K562 (cell line): ENCODE data around the gene IL4R. TPM values are rescaled to one million over a fixed set of nuclear protein-coding genes. Genes with fewer than 3 reads are reported as not detected.
"Not testable (repeated sequence)": the region's sequence is repeated elsewhere in the genome, so short reads cannot be mapped to it uniquely, and the experiment has no call there.

Experiments used
- ATAC-seq: fragments of 200-7000 bp; cut with Tn5 transposase; 3 replicates; pipeline ENCODE4 v1.9.1; 2020; ENCODE audit warnings: moderate library complexity
- BruUV-seq: library from RNA; stranded (reverse); fragments of 400-500 nt; replicated peaks from 2 replicates; lab custom pipeline; 2021; lab: Mats Ljungman, UMichigan
- CTCF ChIA-PET: fragments of 300-600 bp; formaldehyde crosslinking; extraction: SDS; loops from one replicate; lab custom pipeline; 2021; ENCODE audit warnings: low intra/inter-chr PET ratio; lab: Yijun Ruan, JAX
- POLR2A ChIA-PET: fragments of 300-600, 350-650 bp; sonication (Branson Sonifier 250); formaldehyde crosslinking; extraction: SDS; loops from one replicate; lab custom pipeline; 2021; ENCODE audit warnings: antibody characterized with exemption, inconsistent platforms; lab: Yijun Ruan, JAX
- DNase-seq, 4 experiments: peaks; one replicate each; pipeline versions ENCODE4 v3.0.0 to v3.0.0-alpha.2; 2011 to 2018; ENCODE audit warnings: low spot score in 3 of 4, mixed read lengths in 3 of 4; ENCODE audit errors: extremely low read depth in 1 of 4
- FAIRE-seq: peaks from 2 replicates; lab custom pipeline; 2011; peaks lifted over from hg19 to GRCh38; lab: Jason Lieb, UNC
- H2AFZ ChIP-seq: 2 replicates; pipeline ENCODE4 v1.6.0; 2011; ENCODE audit warnings: low read depth, low read length, control low read depth, inconsistent platforms
- H3K27ac ChIP-seq: fragments of 200-600 bp; 3 replicates; pipeline ENCODE4 v1.8.0; 2011; ENCODE audit warnings: low read depth, mild to moderate bottlenecking, control low read depth, inconsistent platforms, low read length, moderate library complexity, mixed read lengths; ENCODE audit errors: extremely low read depth
- H3K27me3 ChIP-seq, 2 experiments: fragments of 300-600 bp in 1 of 2; 2 replicates in 1 of 2; 3 replicates in 1 of 2; pipeline versions ENCODE4 v1.6.0 to v1.8.0; 2011; ENCODE audit warnings: inconsistent platforms in 2 of 2, low read length in 2 of 2, mild to moderate bottlenecking in 1 of 2, mixed read lengths in 1 of 2, moderate library complexity in 1 of 2; ENCODE audit not compliant: control insufficient read depth in 2 of 2, insufficient read depth in 2 of 2
- H3K36me3 ChIP-seq: fragments of 300-600 bp; 3 replicates; pipeline ENCODE4 v1.8.0; 2011; ENCODE audit warnings: mild to moderate bottlenecking, low read length, inconsistent platforms; ENCODE audit not compliant: control insufficient read depth, insufficient read depth
- H3K4me1 ChIP-seq, 2 experiments: fragments of 200-600 bp in 1 of 2; replicated peaks in 1 of 2; 2 replicates in 1 of 2; 3 replicates in 1 of 2; pipeline versions ENCODE4 v1.5.1 to v1.8.0; 2011; ENCODE audit warnings: inconsistent platforms in 2 of 2, low read length in 2 of 2, mild to moderate bottlenecking in 1 of 2, mixed read lengths in 1 of 2, moderate library complexity in 1 of 2; ENCODE audit not compliant: control insufficient read depth in 2 of 2, insufficient read depth in 2 of 2
- H3K4me2 ChIP-seq: 2 replicates; pipeline ENCODE4 v1.6.1; 2011; ENCODE audit warnings: low read length, control low read depth, inconsistent platforms, mixed read lengths; ENCODE audit not compliant: insufficient read depth
- H3K4me3 ChIP-seq: fragments of 200-600 bp; sonication (generic), shearing (Covaris generic); 2 replicates; pipeline ENCODE4 v1.5.1; 2016; ENCODE audit warnings: control low read depth, inconsistent platforms
- H3K79me2 ChIP-seq: fragments of 200-600 bp; 3 replicates; pipeline ENCODE4 v1.8.0; 2011; ENCODE audit warnings: low read length, inconsistent platforms; ENCODE audit not compliant: control insufficient read depth, insufficient read depth
- H3K9ac ChIP-seq, 2 experiments: 2 replicates each; pipeline versions ENCODE4 v1.6.0 to v1.6.1; 2011; ENCODE audit warnings: low read depth in 2 of 2, low read length in 2 of 2, control low read depth in 1 of 2, inconsistent platforms in 1 of 2, mild to moderate bottlenecking in 1 of 2, mixed read lengths in 1 of 2; ENCODE audit not compliant: insufficient read depth in 1 of 2
- H3K9me1 ChIP-seq: one replicate; pipeline ENCODE4 v1.6.0; 2011; ENCODE audit warnings: inconsistent platforms, mild to moderate bottlenecking, low read length, moderate library complexity; ENCODE audit not compliant: control insufficient read depth, insufficient read depth
- H3K9me3 ChIP-seq: replicated peaks from 2 replicates; pipeline ENCODE4 v1.5.1; 2011; ENCODE audit warnings: low read depth, low read length, inconsistent platforms; ENCODE audit not compliant: control insufficient read depth, insufficient read depth
- H4K20me1 ChIP-seq: replicated peaks from 2 replicates; pipeline ENCODE4 v1.6.1; 2011; ENCODE audit warnings: low read length, inconsistent platforms, mixed read lengths; ENCODE audit not compliant: control insufficient read depth, insufficient read depth
- CBFB ChIP-seq: sonication (generic); formaldehyde crosslinking; IDR thresholded peaks from 2 replicates; pipeline ENCODE4 v1.4.0; 2020; ENCODE audit warnings: mild to moderate bottlenecking, missing genetic modification reagents
- CHCHD3 ChIP-seq: fragments of 250-450 bp; sonication (Bioruptor Pico); IDR thresholded peaks from 2 replicates; pipeline ENCODE4 v2.1.2; 2022; ENCODE audit warnings: mild to moderate bottlenecking
- CREBBP ChIP-seq: IDR thresholded peaks from one replicate; pipeline ENCODE4 v1.6.1; 2012; ENCODE audit warnings: low read depth, mild to moderate bottlenecking, control low read depth, inconsistent platforms, low read length
- E2F1 ChIP-seq: sonication (generic); formaldehyde crosslinking; IDR thresholded peaks from 2 replicates; pipeline ENCODE4 v1.8.1; 2023; ENCODE audit warnings: mild to moderate bottlenecking, missing genetic modification reagents, moderate library complexity
- HDGF ChIP-seq: fragments of 450-650 bp; IDR thresholded peaks from 2 replicates; pipeline ENCODE4 v1.6.1; 2016
- NCOA2 ChIP-seq, 2 experiments: fragments of 450-650 bp; IDR thresholded peaks; 2 replicates each; pipeline ENCODE4 v1.6.1; 2018; ENCODE audit warnings: mild to moderate bottlenecking in 2 of 2, moderate library complexity in 1 of 2; ENCODE audit not compliant: partially characterized antibody in 2 of 2
- NCOA6 ChIP-seq: fragments of 450-650 bp; IDR thresholded peaks from 2 replicates; pipeline ENCODE4 v1.6.1; 2017; ENCODE audit warnings: mild to moderate bottlenecking
- SP1 ChIP-seq: sonication (generic); formaldehyde crosslinking; IDR thresholded peaks from 2 replicates; pipeline ENCODE4 v1.8.1; 2022; ENCODE audit warnings: mild to moderate bottlenecking, missing genetic modification reagents
- ZNF280B ChIP-seq: fragments of 250-450 bp; sonication (Bioruptor Pico); IDR thresholded peaks from 2 replicates; pipeline ENCODE4 v1.5.1; 2021; ENCODE audit warnings: mild to moderate bottlenecking
- ZNF282 ChIP-seq: sonication (generic); formaldehyde crosslinking; IDR thresholded peaks from 2 replicates; pipeline ENCODE4 v1.8.1; 2023; ENCODE audit warnings: missing genetic modification reagents
- ZNF57 ChIP-seq: fragments of 450-650 bp; formaldehyde crosslinking; IDR thresholded peaks from 2 replicates; pipeline ENCODE4 v1.4.0; 2020; ENCODE audit warnings: mild to moderate bottlenecking, moderate library complexity
- WGBS: fragments of 100-300 bp; shearing (Covaris generic); methylation state at CpG from one replicate; pipeline ENCODE4 v1.1.6; 2016; ENCODE audit warnings: low coverage, mixed read lengths; ENCODE audit not compliant: insufficient coverage; ENCODE audit errors: missing lambda C conversion rate; 5-methylcytosine and 5-hydroxymethylcytosine counted together
- in situ Hi-C: fragments of 300-500 bp; cut with MboI; formaldehyde crosslinking; loops from 4 replicates; pipeline ENCODE4 v1.15.0; 2018; ENCODE audit warnings: inconsistent platforms, mixed read lengths
- intact Hi-C: fragments of 100-400 bp; cut with micrococcal nuclease; formaldehyde crosslinking; loops from 2 replicates; pipeline ENCODE4 v1.14.2; 2022
- polyA plus RNA-seq, 8 experiments: library from polyadenylated mRNA; depleted of rRNA in 4 of 8; stranded (reverse) in 5 of 8; unstranded in 3 of 8; fragments of >200 nt; fragmentation: Nextera tagmentation in 2 of 8; fragmentation: Illumina TruSeq in 1 of 8; extraction: Ambion mirVana in 2 of 8; extraction: Trizol in 1 of 8; gene quantifications; 2 replicates each; pipeline versions ENCODE4 v1.2.1 to v1.2.3, GENCODE V29; 2011 to 2014; ENCODE audit warnings: inconsistent platforms in 1 of 8, missing spikeins in 1 of 8
- total RNA-seq, 7 experiments: library from RNA; depleted of rRNA in 6 of 7; stranded (reverse); fragments of >200 nt in 6 of 7; fragmentation: Illumina TruSeq in 2 of 7; extraction: Trizol in 2 of 7; gene quantifications; 2 replicates each; pipeline versions ENCODE4 v1.2.1 to v1.2.3, GENCODE V29; 2011 to 2021; ENCODE audit warnings: low replicate concordance in 1 of 7
- TF ChIP-seq, protein P1 (sequence below): IDR thresholded peaks from 2 replicates; pipeline ENCODE4 v1.6.1; 2011; ENCODE audit warnings: borderline replicate concordance, low read depth, mild to moderate bottlenecking, moderate library complexity, low read length; ENCODE audit not compliant: insufficient read depth, poor library complexity, severe bottlenecking

The IL4R gene
- total and polyA plus RNA-seq, 9 of the 15 experiments (the other 6 are each of a cell fraction or from before 2014, with no cell fraction given), result 0.17 to 5.8 (median 3.3) TPM

- intact Hi-C loops (loop anchor here (10.0 kb wide), 1 partner anchor 113 kb away; no protein-coding TSS in a partner anchor), in situ Hi-C loops (no loop called here)
- Histone ChIP-seq H3K9me1 (no peaks in the 10 kb centered on the region), H3K27ac (no peak overlapping the region), H3K4me1 (peaks cover 0 to 2% of the 10 kb centered on the region in 2 experiments; a peak in 1 of 5 replicates), H3K9me3 (no peaks in the 10 kb centered on the region), H3K36me3 (no peaks in the 10 kb centered on the region), H3K27me3 (peaks cover 6 to 9% of the 10 kb centered on the region in 2 experiments; a peak in 3 of 5 replicates), H3K4me2 (no peak overlapping the region), H3K79me2 (no peaks in the 10 kb centered on the region), H3K4me3 (no peak overlapping the region), H2AFZ (no peak overlapping the region), H4K20me1 (no peaks in the 10 kb centered on the region), H3K9ac (no peak overlapping the region)
- ATAC-seq (no peak), DNase-seq (no peak), FAIRE-seq (no peak)
- POLR2A ChIA-PET, result interaction anchor here (0.6 kb wide), 2 partner anchors 9 to 95 kb away, joined by 3 read pairs; no protein-coding TSS in a partner anchor
- 20% methylated on average over 11 of the region's 11 CpGs for WGBS
- no TSS peak for BruUV-seq
- TF ChIP-seq E2F1 (no peak), ZNF57 (CRISPR knock-in tag) (no peak), CHCHD3 (CRISPR knock-in tag) (no peak), NCOA2 (IDR thresholded peaks at IDR 0.05; ENCODE audit: partially characterized antibody in 2 of 2) (no peak), SP1 (no peak), ZNF282 (no peak), ZNF280B (CRISPR knock-in tag) (no peak), HDGF (no peak), NCOA6 (no peak), CREBBP (no peak), CBFB (CRISPR knock-in tag) (no peak)
- TF ChIP-seq, protein P1, sequence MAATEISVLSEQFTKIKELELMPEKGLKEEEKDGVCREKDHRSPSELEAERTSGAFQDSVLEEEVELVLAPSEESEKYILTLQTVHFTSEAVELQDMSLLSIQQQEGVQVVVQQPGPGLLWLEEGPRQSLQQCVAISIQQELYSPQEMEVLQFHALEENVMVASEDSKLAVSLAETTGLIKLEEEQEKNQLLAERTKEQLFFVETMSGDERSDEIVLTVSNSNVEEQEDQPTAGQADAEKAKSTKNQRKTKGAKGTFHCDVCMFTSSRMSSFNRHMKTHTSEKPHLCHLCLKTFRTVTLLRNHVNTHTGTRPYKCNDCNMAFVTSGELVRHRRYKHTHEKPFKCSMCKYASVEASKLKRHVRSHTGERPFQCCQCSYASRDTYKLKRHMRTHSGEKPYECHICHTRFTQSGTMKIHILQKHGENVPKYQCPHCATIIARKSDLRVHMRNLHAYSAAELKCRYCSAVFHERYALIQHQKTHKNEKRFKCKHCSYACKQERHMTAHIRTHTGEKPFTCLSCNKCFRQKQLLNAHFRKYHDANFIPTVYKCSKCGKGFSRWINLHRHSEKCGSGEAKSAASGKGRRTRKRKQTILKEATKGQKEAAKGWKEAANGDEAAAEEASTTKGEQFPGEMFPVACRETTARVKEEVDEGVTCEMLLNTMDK, result no peak
- CTCF ChIA-PET, result interaction anchor here (0.6 kb wide), 1 partner anchor 19 kb away, joined by 3 read pairs; the partner anchor contains the start of gene NSMCE1
Measured at GRCh38 chr16:27287887-27288286, 25.9 kb upstream of the IL4R start.

GRCh38 chr16:27288313-27288712 is 25.5 kb upstream of the IL4R start:
- H4K20me1 ChIP-seq, H3K79me2 ChIP-seq, H3K4me1 ChIP-seq, H2AFZ ChIP-seq, in situ Hi-C loops, BruUV-seq, ATAC-seq, FAIRE-seq, H3K9me3 ChIP-seq, H3K27me3 ChIP-seq, H3K9ac ChIP-seq, H3K4me2 ChIP-seq, CTCF ChIA-PET, H3K9me1 ChIP-seq, H3K36me3 ChIP-seq, DNase-seq, H3K27ac ChIP-seq, H3K4me3 ChIP-seq: not testable (repeated sequence)
- POLR2A ChIA-PET, result interaction anchor here (0.6 to 1.2 kb wide), 3 partner anchors 9 to 95 kb away, joined by 3 to 4 read pairs (median 3); no protein-coding TSS in a partner anchor
- intact Hi-C loops, result loop anchor here (10.0 kb wide), 1 partner anchor 114 kb away; no protein-coding TSS in a partner anchor
- 6% methylated on average over 6 of the region's 6 CpGs for WGBS
